SK-MEL-5 (cell line): Measurements from ENCODE around the gene CSH2. TPM values are rescaled to one million over a fixed set of nuclear protein-coding genes. Genes with fewer than 3 reads are reported as not detected.
A peak's percentile ranks its signal among the peaks of the same experiment; 100 is the strongest.

Source experiments
- DNase-seq: peaks from one replicate; pipeline ENCODE4 v3.0.0-alpha.2; 2016; ENCODE audit warnings: low read depth, low spot score
- in situ Hi-C: cut with HindIII; loops from 2 replicates; pipeline ENCODE4 v1.10.0; 2016; ENCODE audit warnings: low sequenced_read_pairs, high pct_unique_total_duplicates, low pct_unique_long_range_greater_than_20kb
- total RNA-seq: library from RNA; depleted of rRNA; stranded (reverse); fragments of >200 nt; shearing (Covaris generic); gene quantifications from 2 replicates; pipeline ENCODE4 v1.2.3, GENCODE V29; 2014

Gene CSH2
- total RNA-seq, 1 experiment from 2014 or later: not detected

DNA sequence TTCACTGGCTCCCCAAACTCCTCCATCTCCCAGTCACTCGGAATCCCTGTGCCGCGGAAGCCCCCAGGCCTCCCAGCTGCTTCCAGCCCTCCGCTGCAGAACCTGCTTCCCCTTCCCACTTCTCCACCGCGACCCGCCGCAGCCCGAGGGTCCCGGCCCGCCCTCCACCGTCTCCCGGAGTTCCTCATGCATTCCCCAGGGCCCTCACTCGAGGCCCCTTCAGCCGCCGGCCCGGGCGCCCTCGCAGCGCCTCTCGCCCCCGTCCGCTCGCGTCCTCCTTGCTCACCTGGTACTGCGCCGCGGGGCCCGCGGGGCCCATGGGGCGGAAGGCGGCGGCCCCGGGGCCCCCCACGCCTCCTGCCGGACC is 31.3 kb downstream of the CSH2 start:
- no peak for DNase-seq

DNA sequence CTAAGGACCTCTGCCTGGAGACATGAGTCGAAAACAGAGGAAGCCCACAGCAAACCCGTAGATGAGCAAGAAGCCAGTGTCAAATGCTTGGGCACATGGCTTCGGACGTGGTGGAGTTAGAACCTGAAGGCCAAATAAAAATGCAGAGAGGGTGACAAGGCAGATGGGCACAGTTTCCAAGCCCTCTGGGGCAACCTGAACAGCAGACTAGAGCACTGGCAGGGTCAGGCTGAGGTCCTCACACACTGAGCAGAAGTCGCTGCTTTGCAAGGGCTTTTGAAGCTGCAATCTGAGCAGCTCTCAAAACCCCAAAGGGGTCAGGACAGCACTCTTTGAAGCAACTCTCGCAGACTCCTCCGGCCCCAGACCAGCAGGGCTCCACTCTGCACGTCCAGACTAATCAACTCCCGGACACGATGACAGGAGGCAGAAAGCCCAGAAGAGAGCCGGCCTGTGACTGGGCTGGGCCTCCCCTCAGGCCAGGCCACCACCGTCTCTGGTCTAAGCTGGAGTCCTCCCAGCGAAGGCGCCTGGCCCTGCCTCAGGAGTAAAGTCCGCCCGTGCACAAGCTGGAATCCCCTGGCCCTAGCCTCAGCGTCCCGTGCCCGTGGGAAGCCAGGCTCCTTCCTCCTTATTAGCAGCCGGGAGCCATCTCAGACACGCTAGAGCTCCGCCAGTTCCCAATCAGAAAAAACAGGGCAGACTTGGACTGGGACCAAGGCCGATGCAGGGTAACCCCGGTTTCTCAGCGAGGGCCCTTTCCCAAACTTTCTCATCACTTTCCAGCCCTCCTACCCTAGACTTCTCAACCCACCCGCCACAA is 31.9 kb downstream of the CSH2 start:
- DNase-seq: peak; percentile 30
- in situ Hi-C loops: no loop called here

More for the DNA sequence above, 31.3 kb downstream of the CSH2 start:
- in situ Hi-C loops: no loop called here

GRCh38 chr17:63840591-63841349 is 32.7 kb downstream of the CSH2 start:
- in situ Hi-C loops: no loop called here
- DNase-seq: peak; percentile 83

DNA sequence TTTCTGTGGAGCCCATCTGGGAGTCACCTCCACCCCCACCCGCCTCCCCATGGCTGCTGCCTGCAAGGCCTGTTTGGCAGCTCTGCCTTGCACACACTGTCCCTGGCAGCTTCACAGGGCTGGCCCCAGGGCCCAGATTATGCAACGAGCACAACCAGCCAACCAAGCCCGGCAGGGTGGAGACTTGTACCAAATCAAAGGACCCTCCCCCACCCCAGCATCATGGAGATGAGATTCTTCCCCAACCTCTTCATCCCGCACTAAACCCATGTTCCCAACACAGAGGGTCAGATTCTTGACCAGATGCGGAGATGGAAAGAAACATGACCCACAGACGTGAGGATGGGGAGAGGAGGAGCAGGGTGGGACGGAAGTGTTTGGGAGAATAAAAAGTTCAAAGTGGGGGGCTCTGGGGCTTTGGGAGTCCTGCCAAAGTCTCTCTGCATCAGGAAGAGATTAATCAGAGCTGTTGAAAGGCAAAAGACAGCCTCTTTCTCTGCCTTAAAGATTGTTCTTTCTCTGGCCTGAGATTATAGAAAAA is 34.8 kb downstream of the CSH2 start:
- DNase-seq: no peak
- in situ Hi-C loops: no loop called here

GRCh38 chr17:63837962-63838600 is 35.4 kb downstream of the CSH2 start:
- in situ Hi-C loops: no loop called here
- DNase-seq: no peak

DNA sequence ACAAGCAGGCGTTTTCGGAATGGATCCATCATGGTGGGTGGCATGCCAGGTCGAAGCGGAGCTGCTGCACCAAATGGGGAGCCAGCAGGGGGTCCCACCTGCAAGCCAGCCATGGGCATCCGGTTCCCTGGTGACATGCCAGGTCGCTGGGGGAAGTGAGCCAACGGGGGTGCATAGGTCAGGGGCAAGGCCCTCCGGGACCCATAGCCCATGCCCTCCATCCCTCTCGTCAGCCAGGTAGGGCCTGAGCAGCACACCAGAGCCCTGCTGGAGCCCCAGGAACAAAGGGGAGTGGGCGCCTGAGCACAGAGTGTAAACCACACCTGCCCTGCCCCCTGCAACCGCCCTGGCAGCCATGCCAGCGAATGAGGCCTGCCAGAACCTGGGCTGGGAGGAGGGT is 36.0 kb downstream of the CSH2 start:
- in situ Hi-C loops: no loop called here
- no peak for DNase-seq

- DNase-seq: no peak
Measured at GRCh38 chr17:63836811-63837210, 36.7 kb downstream of the CSH2 start.

GRCh38 chr17:63835167-63835720 is 38.2 kb downstream of the CSH2 start:
- in situ Hi-C loops: no loop called here
- DNase-seq: no peak

More at GRCh38 chr17:63836811-63837210, 36.7 kb downstream of the CSH2 start:
- in situ Hi-C loops: no loop called here

DNA sequence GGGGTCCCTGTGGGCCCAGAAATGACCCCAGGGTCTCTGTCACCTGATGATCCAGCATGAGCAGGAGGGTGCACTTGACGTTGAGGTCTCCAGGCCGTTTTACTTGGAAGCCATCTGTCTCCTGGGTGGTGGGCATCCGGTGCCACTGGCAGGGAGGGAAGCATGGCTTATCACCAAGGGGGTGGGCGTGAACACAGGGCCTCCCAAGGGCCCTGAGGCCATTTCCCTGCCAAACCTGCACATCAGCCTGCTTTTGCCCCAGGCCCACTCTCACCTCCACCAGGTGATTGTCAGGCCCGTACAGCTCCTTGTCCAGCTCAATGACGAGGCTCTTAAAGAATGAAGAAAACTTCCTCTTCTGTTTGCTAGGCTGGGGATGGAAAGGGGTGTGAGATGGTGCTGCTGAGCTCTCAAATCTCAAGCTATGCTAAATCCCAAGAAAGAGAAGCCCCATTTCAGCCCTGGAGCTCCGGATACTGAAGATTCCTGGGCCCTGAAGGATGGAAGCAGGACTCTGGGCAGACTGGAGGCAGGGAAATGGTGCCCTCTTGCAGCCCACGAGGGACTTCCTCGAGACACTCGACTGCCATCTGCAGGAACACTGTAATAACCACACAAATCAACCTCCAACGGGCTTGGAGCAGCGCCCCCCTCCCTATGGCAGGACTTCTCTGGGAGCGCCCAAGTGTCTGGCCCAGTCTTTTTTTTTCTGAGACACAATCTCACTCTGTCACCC is 38.9 kb downstream of the CSH2 start:
- in situ Hi-C loops: no loop called here
- DNase-seq: peak; percentile 95

- no peak for DNase-seq
- in situ Hi-C loops: no loop called here
Measured at GRCh38 chr17:63833741-63834373, 39.6 kb downstream of the CSH2 start.

GRCh38 chr17:63833026-63833740 is 40.3 kb downstream of the CSH2 start:
- in situ Hi-C loops: no loop called here
- DNase-seq: no peak

DNA sequence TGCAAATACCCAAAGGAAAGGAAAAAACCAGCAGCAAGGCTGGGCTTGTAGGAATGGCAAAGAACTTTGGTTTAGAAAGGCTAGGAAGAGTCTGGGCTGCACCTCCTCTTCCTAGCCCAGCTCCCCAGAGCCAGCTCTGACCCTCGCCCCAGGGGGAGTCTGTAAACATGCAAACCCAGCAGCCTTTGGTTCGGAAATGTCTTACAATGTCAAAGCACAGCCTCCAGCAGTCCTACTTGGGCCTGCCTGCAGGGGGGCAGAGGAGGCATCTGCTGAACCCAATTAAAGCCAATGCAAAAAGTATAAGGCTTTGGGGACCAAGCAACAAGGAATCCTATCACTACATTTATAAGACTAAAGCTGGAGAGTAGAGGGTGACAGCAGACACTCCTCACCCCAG is 41.0 kb downstream of the CSH2 start:
- DNase-seq: no peak
- in situ Hi-C loops: no loop called here

DNA sequence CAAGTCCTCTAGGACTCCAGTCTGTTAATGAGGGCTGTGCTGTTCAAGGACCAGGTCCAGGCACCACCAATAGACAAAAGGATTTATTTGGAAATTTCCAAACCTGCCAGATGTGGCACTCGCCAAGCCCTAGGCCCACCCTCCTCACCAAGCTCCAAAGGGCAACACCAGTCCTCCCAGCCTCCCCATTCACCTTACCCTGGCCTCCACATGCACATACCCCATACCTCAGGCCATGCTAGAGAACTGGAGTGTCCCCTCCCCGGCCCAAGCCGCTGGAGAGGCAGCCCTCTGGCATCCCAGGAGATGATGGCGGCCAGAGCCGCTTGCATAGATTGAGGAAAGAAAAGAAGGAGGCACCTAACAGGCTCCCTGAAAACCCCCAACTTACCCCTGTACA is 41.5 kb downstream of the CSH2 start:
- in situ Hi-C loops: no loop called here
- no peak for DNase-seq

GRCh38 chr17:63831505-63831904 is 42.0 kb downstream of the CSH2 start:
- in situ Hi-C loops: no loop called here
- no peak for DNase-seq

DNA sequence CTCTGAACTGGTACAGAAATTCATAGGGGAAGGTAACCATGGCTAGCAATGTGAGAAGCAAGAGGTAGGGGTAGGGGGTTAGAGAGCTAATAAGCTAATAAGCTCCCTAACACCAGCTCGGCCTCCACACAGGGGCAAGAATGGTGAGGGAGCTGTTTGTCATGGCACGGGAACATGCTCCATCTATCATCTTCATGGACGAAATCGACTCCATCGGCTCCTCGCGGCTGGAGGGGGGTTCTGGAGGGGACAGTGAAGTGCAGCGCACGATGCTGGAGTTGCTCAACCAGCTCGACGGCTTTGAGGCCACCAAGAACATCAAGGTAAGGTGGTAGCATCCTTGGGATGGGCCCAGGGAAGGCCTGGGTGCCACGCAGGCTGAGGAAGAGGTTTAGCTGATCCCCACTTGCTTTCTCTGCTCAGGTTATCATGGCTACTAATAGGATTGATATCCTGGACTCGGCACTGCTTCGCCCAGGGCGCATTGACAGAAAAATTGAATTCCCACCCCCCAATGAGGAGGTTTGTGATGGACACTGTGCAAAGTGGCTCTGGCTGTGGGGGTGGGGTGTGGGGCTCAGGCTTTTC is 42.5 kb downstream of the CSH2 start:
- DNase-seq: no peak
- in situ Hi-C loops: no loop called here

GRCh38 chr17:63830278-63830677 is 43.2 kb downstream of the CSH2 start:
- DNase-seq: no peak
- in situ Hi-C loops: no loop called here
